ENCODE results near the gene CELF3. TPM values are rescaled to one million over a fixed set of nuclear protein-coding genes. Genes with fewer than 3 reads are reported as not detected.
A peak's percentile ranks its signal among the peaks of the same experiment; 100 is the strongest.

CELF3 gene
- polyA plus RNA-seq, 1 donor from 2014 or later, result 89.0 TPM

DNA sequence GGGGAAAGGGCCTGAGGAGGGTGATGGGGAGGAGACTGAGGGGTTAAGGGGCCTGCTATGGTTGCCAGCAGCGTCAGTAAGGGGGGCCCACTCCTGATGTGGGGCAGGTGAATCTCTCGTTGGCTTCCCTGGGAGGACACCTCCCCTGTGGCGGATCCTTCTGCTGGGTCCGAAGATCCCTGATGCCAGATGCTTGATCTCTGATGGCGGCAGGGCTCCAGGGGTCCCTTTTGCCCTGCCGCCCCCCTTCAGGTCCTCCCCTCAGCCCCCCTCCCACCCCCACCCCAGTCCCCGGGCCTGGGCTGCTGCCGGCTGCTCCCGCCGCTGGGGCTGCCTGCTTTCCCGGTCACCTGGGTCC lies 219 bp downstream of the CELF3 start:
- Histone ChIP-seq H3F3A (ENCODE audit: insufficient read depth, low read length, poor library complexity, severe bottlenecking) (peaks cover 6% of the 10 kb centered on the region), H3K9me2 (ENCODE audit: insufficient read depth, low read length) (no peaks in the 10 kb centered on the region), H3K4me3 (ENCODE audit: low read length) (peak overlapping the region; percentile 72), H3K4me2 (ENCODE audit: low read length) (peak overlapping the region; percentile 92), H2AFZ (ENCODE audit: low read depth, low read length) (no peak overlapping the region), H3K27ac (ENCODE audit: low read length) (peak overlapping the region; percentile 99), H3K27me3 (ENCODE audit: insufficient read depth, low read depth, low read length) (no peaks in the 10 kb centered on the region), H3K36me3 (ENCODE audit: insufficient read depth, low read length) (peaks cover 11% of the 10 kb centered on the region), H3K79me2 (replicated peaks; ENCODE audit: insufficient read depth, low read length) (peaks cover 57% of the 10 kb centered on the region), H3K9ac (ENCODE audit: low read length) (peak overlapping the region; percentile 94), H4K20me1 (ENCODE audit: insufficient read depth) (no peaks in the 10 kb centered on the region), H3K9me3 (ENCODE audit: low read length) (no peaks in the 10 kb centered on the region)
- TF ChIP-seq, protein P1, sequence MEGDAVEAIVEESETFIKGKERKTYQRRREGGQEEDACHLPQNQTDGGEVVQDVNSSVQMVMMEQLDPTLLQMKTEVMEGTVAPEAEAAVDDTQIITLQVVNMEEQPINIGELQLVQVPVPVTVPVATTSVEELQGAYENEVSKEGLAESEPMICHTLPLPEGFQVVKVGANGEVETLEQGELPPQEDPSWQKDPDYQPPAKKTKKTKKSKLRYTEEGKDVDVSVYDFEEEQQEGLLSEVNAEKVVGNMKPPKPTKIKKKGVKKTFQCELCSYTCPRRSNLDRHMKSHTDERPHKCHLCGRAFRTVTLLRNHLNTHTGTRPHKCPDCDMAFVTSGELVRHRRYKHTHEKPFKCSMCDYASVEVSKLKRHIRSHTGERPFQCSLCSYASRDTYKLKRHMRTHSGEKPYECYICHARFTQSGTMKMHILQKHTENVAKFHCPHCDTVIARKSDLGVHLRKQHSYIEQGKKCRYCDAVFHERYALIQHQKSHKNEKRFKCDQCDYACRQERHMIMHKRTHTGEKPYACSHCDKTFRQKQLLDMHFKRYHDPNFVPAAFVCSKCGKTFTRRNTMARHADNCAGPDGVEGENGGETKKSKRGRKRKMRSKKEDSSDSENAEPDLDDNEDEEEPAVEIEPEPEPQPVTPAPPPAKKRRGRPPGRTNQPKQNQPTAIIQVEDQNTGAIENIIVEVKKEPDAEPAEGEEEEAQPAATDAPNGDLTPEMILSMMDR (IDR thresholded peaks at IDR 0.05; ENCODE audit: poor library complexity, severe bottlenecking), result peak; percentile 18
- TF ChIP-seq MXI1 (conservative IDR thresholded peaks at IDR 0.05; ENCODE audit: poor library complexity, severe bottlenecking), result peak; percentile 7
- TF ChIP-seq SMC3 (conservative IDR thresholded peaks at IDR 0.05; ENCODE audit: poor library complexity), result no peak
- no peak for TF ChIP-seq TAF1 (IDR thresholded peaks at IDR 0.05; ENCODE audit: low read depth)
- no peak for TF ChIP-seq EZH2 (IDR thresholded peaks at IDR 0.05; ENCODE audit: borderline replicate concordance, insufficient read depth, low read length, poor library complexity, severe bottlenecking)
- TF ChIP-seq POLR2AphosphoS5 (IDR thresholded peaks at IDR 0.05), result no peak

DNA sequence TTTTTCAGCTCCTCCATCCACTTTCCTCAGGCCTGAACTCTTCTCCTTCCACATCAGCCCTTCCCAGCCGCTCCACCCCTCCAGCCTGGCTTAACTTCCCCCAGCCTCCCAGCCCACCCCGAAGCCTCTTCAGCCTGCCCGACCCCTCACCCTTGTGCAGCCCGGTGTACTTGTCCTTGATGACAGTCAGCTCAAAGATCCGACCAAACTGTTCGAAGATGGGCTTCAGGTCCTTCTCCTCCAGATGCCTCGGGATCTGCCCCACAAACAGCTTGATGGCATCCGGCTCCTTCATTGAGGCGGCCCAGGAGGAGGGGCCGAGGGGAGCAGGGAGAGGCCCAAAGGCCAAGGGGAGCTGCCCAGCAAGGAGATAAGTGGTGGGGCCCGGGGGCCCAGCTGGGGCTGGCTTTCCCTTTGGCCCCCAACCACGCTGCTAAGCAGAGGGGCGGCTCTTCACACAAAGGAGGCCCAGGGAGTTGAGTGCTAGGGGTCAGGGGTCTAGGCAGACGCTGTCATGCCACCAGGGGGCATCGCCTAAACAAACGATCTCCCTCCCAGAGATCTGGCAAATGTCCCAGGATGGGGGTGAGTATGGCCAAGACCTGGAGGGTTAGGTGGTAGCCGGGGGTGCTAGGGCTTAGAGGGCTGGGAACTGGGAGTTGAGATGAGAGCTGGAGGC lies 738 bp downstream of the CELF3 start:
- no peaks in the 10 kb centered on the region for H3K9me2 ChIP-seq (ENCODE audit: insufficient read depth, low read length)
- TF ChIP-seq EP300 (conservative IDR thresholded peaks at IDR 0.05; ENCODE audit: poor library complexity, severe bottlenecking) (no peak), EZH2 (IDR thresholded peaks at IDR 0.05; ENCODE audit: borderline replicate concordance, insufficient read depth, low read length, poor library complexity, severe bottlenecking) (no peak), POLR2AphosphoS5 (IDR thresholded peaks at IDR 0.05) (peak; percentile 39), MXI1 (conservative IDR thresholded peaks at IDR 0.05; ENCODE audit: poor library complexity, severe bottlenecking) (peak; percentile 37), SMC3 (conservative IDR thresholded peaks at IDR 0.05; ENCODE audit: poor library complexity) (peak; percentile 76), TAF1 (IDR thresholded peaks at IDR 0.05; ENCODE audit: low read depth) (peak; percentile 25), RAD21 (conservative IDR thresholded peaks at IDR 0.05) (peak; percentile 60)
- TF ChIP-seq, protein P1 (IDR thresholded peaks at IDR 0.05; ENCODE audit: poor library complexity, severe bottlenecking), result peak; percentile 72
- TF ChIP-seq, protein P2, sequence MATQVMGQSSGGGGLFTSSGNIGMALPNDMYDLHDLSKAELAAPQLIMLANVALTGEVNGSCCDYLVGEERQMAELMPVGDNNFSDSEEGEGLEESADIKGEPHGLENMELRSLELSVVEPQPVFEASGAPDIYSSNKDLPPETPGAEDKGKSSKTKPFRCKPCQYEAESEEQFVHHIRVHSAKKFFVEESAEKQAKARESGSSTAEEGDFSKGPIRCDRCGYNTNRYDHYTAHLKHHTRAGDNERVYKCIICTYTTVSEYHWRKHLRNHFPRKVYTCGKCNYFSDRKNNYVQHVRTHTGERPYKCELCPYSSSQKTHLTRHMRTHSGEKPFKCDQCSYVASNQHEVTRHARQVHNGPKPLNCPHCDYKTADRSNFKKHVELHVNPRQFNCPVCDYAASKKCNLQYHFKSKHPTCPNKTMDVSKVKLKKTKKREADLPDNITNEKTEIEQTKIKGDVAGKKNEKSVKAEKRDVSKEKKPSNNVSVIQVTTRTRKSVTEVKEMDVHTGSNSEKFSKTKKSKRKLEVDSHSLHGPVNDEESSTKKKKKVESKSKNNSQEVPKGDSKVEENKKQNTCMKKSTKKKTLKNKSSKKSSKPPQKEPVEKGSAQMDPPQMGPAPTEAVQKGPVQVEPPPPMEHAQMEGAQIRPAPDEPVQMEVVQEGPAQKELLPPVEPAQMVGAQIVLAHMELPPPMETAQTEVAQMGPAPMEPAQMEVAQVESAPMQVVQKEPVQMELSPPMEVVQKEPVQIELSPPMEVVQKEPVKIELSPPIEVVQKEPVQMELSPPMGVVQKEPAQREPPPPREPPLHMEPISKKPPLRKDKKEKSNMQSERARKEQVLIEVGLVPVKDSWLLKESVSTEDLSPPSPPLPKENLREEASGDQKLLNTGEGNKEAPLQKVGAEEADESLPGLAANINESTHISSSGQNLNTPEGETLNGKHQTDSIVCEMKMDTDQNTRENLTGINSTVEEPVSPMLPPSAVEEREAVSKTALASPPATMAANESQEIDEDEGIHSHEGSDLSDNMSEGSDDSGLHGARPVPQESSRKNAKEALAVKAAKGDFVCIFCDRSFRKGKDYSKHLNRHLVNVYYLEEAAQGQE (IDR thresholded peaks at IDR 0.05; ENCODE audit: borderline replicate concordance), result peak; percentile 36
- H3K79me2 ChIP-seq (replicated peaks; ENCODE audit: insufficient read depth, low read length), result peaks cover 62% of the 10 kb centered on the region
- no peaks in the 10 kb centered on the region for H3K27me3 ChIP-seq (ENCODE audit: insufficient read depth, low read depth, low read length)
- H3K9me3 ChIP-seq (ENCODE audit: low read length), result no peaks in the 10 kb centered on the region
- H3K27ac ChIP-seq (ENCODE audit: low read length), result peak overlapping the region; percentile 99
- peak overlapping the region; percentile 92 for H3K4me2 ChIP-seq (ENCODE audit: low read length)
- H2AFZ ChIP-seq (ENCODE audit: low read depth, low read length), result no peak overlapping the region
- peak overlapping the region; percentile 94 for H3K9ac ChIP-seq (ENCODE audit: low read length)
- H4K20me1 ChIP-seq (ENCODE audit: insufficient read depth), result no peaks in the 10 kb centered on the region
- peaks cover 11% of the 10 kb centered on the region for H3K36me3 ChIP-seq (ENCODE audit: insufficient read depth, low read length)
- H3K4me3 ChIP-seq (ENCODE audit: low read length), result peak overlapping the region; percentile 72
- H3F3A ChIP-seq (ENCODE audit: insufficient read depth, low read length, poor library complexity, severe bottlenecking), result peaks cover 6% of the 10 kb centered on the region
